Ovary (tissue), 3 donors: ENCODE measurements around the gene SDR42E2.

Source experiments
- CTCF ChIP-seq, 3 donors: fragments of 450-650 bp in 2 of 3; fragments of 200-600 bp in 1 of 3; IDR thresholded peaks; one replicate each; pipeline versions ENCODE4 v1.5.1 to v1.8.0; 2016 to 2022; ENCODE audit warnings: antibody characterized with exemption in 3 of 3, mild to moderate bottlenecking in 1 of 3
- POLR2A ChIP-seq: fragments of 450-650 bp; IDR thresholded peaks from one replicate; pipeline ENCODE4 v1.6.1; 2017; ENCODE audit warnings: antibody characterized with exemption, mild to moderate bottlenecking, moderate library complexity
- donor health status: DM: no; HTN: no; CAD: no.

GRCh38 chr16:22205577-22206012 lies 43.3 kb downstream of the SDR42E2 start:
- no peak for TF ChIP-seq CTCF (IDR thresholded peaks at IDR 0.05)
- no peak for TF ChIP-seq POLR2A
